Testis (tissue), 3 donors: ENCODE data around the gene CCDC158. TPM values are rescaled to one million over a fixed set of nuclear protein-coding genes. Genes with fewer than 3 reads are reported as not detected.
"Not testable (repeated sequence)": the region's sequence is repeated elsewhere in the genome, so short reads cannot be mapped to it uniquely, and the experiment has no call there.

Experiments used
- DNase-seq: peaks from one replicate; pipeline ENCODE4 v3.0.0-alpha.2; 2019
- H3K27ac ChIP-seq, 2 donors: fragments of 200-600 bp; sonication (generic); one replicate each; pipeline ENCODE4 v1.5.1; 2019
- H3K27me3 ChIP-seq: fragments of 200-600 bp; sonication (generic); one replicate; pipeline ENCODE4 v1.5.1; 2019
- H3K36me3 ChIP-seq: fragments of 200-600 bp; sonication (generic); one replicate; pipeline ENCODE4 v1.5.1; 2017; ENCODE audit warnings: low read depth; ENCODE audit errors: missing control alignments
- H3K4me1 ChIP-seq: fragments of 200-600 bp; sonication (generic); one replicate; pipeline ENCODE4 v1.5.1; 2019
- H3K4me3 ChIP-seq, 2 donors: fragments of 200-600 bp; sonication (generic); one replicate each; pipeline ENCODE4 v1.5.1; 2017 to 2019
- H3K9me3 ChIP-seq: fragments of 200-600 bp; sonication (generic); one replicate; pipeline ENCODE4 v1.5.1; 2017
- CTCF ChIP-seq, 3 experiments: fragments of 450-650 bp in 2 of 3; fragments of 200-600 bp in 1 of 3; sonication (generic) in 1 of 3; IDR thresholded peaks; one replicate each; pipeline ENCODE4 v1.5.1; 2016 to 2019; ENCODE audit warnings: antibody characterized with exemption in 3 of 3, mild to moderate bottlenecking in 2 of 3, moderate library complexity in 1 of 3
- POLR2A ChIP-seq: fragments of 450-650 bp; IDR thresholded peaks from one replicate; pipeline ENCODE4 v1.6.1; 2017; ENCODE audit warnings: antibody characterized with exemption, mild to moderate bottlenecking, moderate library complexity
- WGBS, 2 donors: methylation state at CpG; one replicate each; pipeline ENCODE4 v1.1.5; 2018; 5-methylcytosine and 5-hydroxymethylcytosine counted together
- intact Hi-C: fragments of 100-400 bp; cut with DNase I; formaldehyde crosslinking; loops from one replicate; pipeline ENCODE4 v1.15.1; 2023; ENCODE audit warnings: low total_unique reads
- polyA plus RNA-seq: library from polyadenylated mRNA; stranded (reverse); fragments of 350-450 nt; fragmentation: Illumina TruSeq; extraction: RNeasy Lipid Tissue Mini Kit (QIAGEN cat#74804); gene quantifications from one replicate; pipeline ENCODE4 v1.2.3, GENCODE V29; 2014; ENCODE audit warnings: low read depth, low replicate concordance; ENCODE audit not compliant: insufficient read depth
- total RNA-seq, 2 donors: library from RNA; depleted of rRNA; stranded (reverse); fragments of >200 nt; gene quantifications; one replicate each; pipeline ENCODE4 v1.2.3, GENCODE V29; 2016

The CCDC158 gene
- total and polyA plus RNA-seq, 3 donors from 2014 or later, result 20.0 to 51.9 (median 39.2) TPM

GRCh38 chr4:76282941-76283689, 137.8 kb downstream of the CCDC158 start:
- no peak overlapping the region for H3K4me3 ChIP-seq
- TF ChIP-seq CTCF (IDR thresholded peaks at IDR 0.05), result no peak
- TF ChIP-seq POLR2A, result no peak
- no peaks in the 10 kb centered on the region for H3K27me3 ChIP-seq
- intact Hi-C loops, result no loop called here
- H3K4me1 ChIP-seq, result no peaks in the 10 kb centered on the region
- no peaks in the 10 kb centered on the region for H3K9me3 ChIP-seq
- no peaks in the 10 kb centered on the region for H3K36me3 ChIP-seq
- no peak overlapping the region for H3K27ac ChIP-seq
- no peak for DNase-seq
- 73 to 87% methylated on average over 6 of the region's 6 CpGs for WGBS, 2 donors

- intact Hi-C loops, H3K9me3 ChIP-seq, H3K4me1 ChIP-seq, H3K27me3 ChIP-seq, H3K27ac ChIP-seq, H3K4me3 ChIP-seq, DNase-seq, H3K36me3 ChIP-seq: not testable (repeated sequence)
- 90 to 94% methylated on average over 6 of the region's 6 CpGs for WGBS, 2 donors
Measured at GRCh38 chr4:76281594-76281993, 139.3 kb downstream of the CCDC158 start.

GRCh38 chr4:76280488-76281441, 140.2 kb downstream of the CCDC158 start:
- TF ChIP-seq CTCF (IDR thresholded peaks at IDR 0.05), result no peak
- no peak for TF ChIP-seq POLR2A
- H3K27ac ChIP-seq, result no peak overlapping the region
- DNase-seq, result no peak
- WGBS, 2 donors, result 81% methylated on average over 6 of the region's 6 CpGs
- no peaks in the 10 kb centered on the region for H3K36me3 ChIP-seq
- no peaks in the 10 kb centered on the region for H3K9me3 ChIP-seq
- no peak overlapping the region for H3K4me3 ChIP-seq
- H3K27me3 ChIP-seq, result no peaks in the 10 kb centered on the region
- intact Hi-C loops, result no loop called here
- H3K4me1 ChIP-seq, result no peaks in the 10 kb centered on the region

- Histone ChIP-seq H3K27ac (no peak overlapping the region), H3K4me1 (no peaks in the 10 kb centered on the region), H3K27me3 (no peaks in the 10 kb centered on the region), H3K36me3 (no peaks in the 10 kb centered on the region), H3K9me3 (no peaks in the 10 kb centered on the region), H3K4me3 (no peak overlapping the region)
- intact Hi-C loops, result no loop called here
- TF ChIP-seq POLR2A (no peak), CTCF (IDR thresholded peaks at IDR 0.05) (no peak)
- DNase-seq, result no peak
- WGBS, 2 donors, result 79 to 85% methylated on average over 4 of the region's 4 CpGs
Measured at GRCh38 chr4:76279462-76279861, 141.5 kb downstream of the CCDC158 start.

- intact Hi-C loops, result no loop called here
- H3K36me3 ChIP-seq, result no peaks in the 10 kb centered on the region
- TF ChIP-seq POLR2A, result no peak
- no peak for TF ChIP-seq CTCF (IDR thresholded peaks at IDR 0.05)
- no peaks in the 10 kb centered on the region for H3K27me3 ChIP-seq
- H3K27ac ChIP-seq, result no peak overlapping the region
- no peaks in the 10 kb centered on the region for H3K4me1 ChIP-seq
- H3K4me3 ChIP-seq, result no peak overlapping the region
- no peak for DNase-seq
- H3K9me3 ChIP-seq, result no peaks in the 10 kb centered on the region
- WGBS, 2 donors, result 74 to 79% methylated on average over 1 of the region's 1 CpG
Measured at GRCh38 chr4:76278583-76278982, 142.4 kb downstream of the CCDC158 start.
